ENCODE results near the gene CHID1. TPM values are rescaled to one million over a fixed set of nuclear protein-coding genes. Genes with fewer than 3 reads are reported as not detected.
A peak's percentile ranks its signal among the peaks of the same experiment; 100 is the strongest.

Gene CHID1
- total and polyA plus RNA-seq, 7 experiments from 2014 or later, result 30.8 to 61.0 (median 55.3) TPM

GRCh38 chr11:824942-825341 is 85.7 kb downstream of the CHID1 start:
- Histone ChIP-seq H3K4me1 (ENCODE audit: control insufficient read depth in 2 of 2, insufficient read depth in 2 of 2, low read length in 2 of 2) (peaks cover 23 to 37% of the 10 kb centered on the region in 2 donors), H3K27ac (ENCODE audit: low read depth, low read length) (no peak overlapping the region), H3K4me3 (ENCODE audit: low read length) (no peak overlapping the region), H3K27me3 (ENCODE audit: control insufficient read depth in 2 of 2, insufficient read depth in 2 of 2, low read length in 2 of 2) (peaks cover 0 to 10% of the 10 kb centered on the region in 2 donors), H3K36me3 (ENCODE audit: control insufficient read depth in 2 of 3, insufficient read depth in 3 of 3, low read length in 3 of 3) (peaks cover 0 to 51% (median 0%) of the 10 kb centered on the region in 3 experiments), H3K9me3 (ENCODE audit: control insufficient read depth in 2 of 3, low read length in 3 of 3) (no peaks in the 10 kb centered on the region)
- ChIA-PET CTCF (no interaction called here), POLR2A (interaction anchor here (1.0 to 6.7 kb wide), 2 partner anchors 9 to 18 kb away, joined by 3 to 32 read pairs; partner anchors contain the start of genes POLR2L and TSPAN4)
- Mint-ChIP-seq H3K4me1 (peaks cover 0 to 45% (median 34%) of the 10 kb centered on the region in 7 donors), H3K27ac (no peak overlapping the region), H3K4me3 (peak overlapping the region in 2 of 10 donors; percentile 12 to 17), H3K27me3 (peaks cover 11 to 26% (median 16%) of the 10 kb centered on the region in 5 donors), H3K9me3 (peaks cover 0 to 3% (median 0%) of the 10 kb centered on the region in 11 donors), H3K36me3 (peaks cover 0 to 9% (median 3%) of the 10 kb centered on the region in 5 donors)
- DNase-seq, result no peak
- intact Hi-C loops (cut with micrococcal nuclease), result no loop called here
- ATAC-seq, result no peak

- no peak overlapping the region for H3K27ac Mint-ChIP-seq
- Histone ChIP-seq H3K27me3 (ENCODE audit: control insufficient read depth in 2 of 2, insufficient read depth in 2 of 2, low read length in 2 of 2) (peaks cover 0 to 5% of the 10 kb centered on the region in 2 donors), H3K4me1 (ENCODE audit: control insufficient read depth in 2 of 2, insufficient read depth in 2 of 2, low read length in 2 of 2) (peaks cover 17 to 32% of the 10 kb centered on the region in 2 donors), H3K36me3 (ENCODE audit: control insufficient read depth in 2 of 3, insufficient read depth in 3 of 3, low read length in 3 of 3) (peaks cover 0 to 51% (median 0%) of the 10 kb centered on the region in 3 experiments), H3K4me3 (ENCODE audit: low read length) (no peak overlapping the region), H3K9me3 (ENCODE audit: control insufficient read depth in 2 of 3, low read length in 3 of 3) (no peaks in the 10 kb centered on the region), H3K27ac (ENCODE audit: low read depth, low read length) (no peak overlapping the region)
- ATAC-seq, result no peak
- no peak for DNase-seq
- H3K4me3 Mint-ChIP-seq, result no peak overlapping the region
- H3K4me1 Mint-ChIP-seq, result peaks cover 0 to 39% (median 30%) of the 10 kb centered on the region in 7 donors
- intact Hi-C loops (cut with micrococcal nuclease), result no loop called here
- ChIA-PET POLR2A (no interaction called here), CTCF (no interaction called here)
- H3K27me3 Mint-ChIP-seq, result peaks cover 8 to 20% (median 16%) of the 10 kb centered on the region in 5 donors
- H3K9me3 Mint-ChIP-seq, result peaks cover 0 to 3% (median 0%) of the 10 kb centered on the region in 11 donors
- peaks cover 0 to 9% (median 3%) of the 10 kb centered on the region in 5 donors for H3K36me3 Mint-ChIP-seq
Observed at GRCh38 chr11:824292-824880, 86.2 kb downstream of the CHID1 start.

GRCh38 chr11:823441-824291 is 86.9 kb downstream of the CHID1 start:
- Mint-ChIP-seq H3K27ac (no peak overlapping the region), H3K9me3 (peaks cover 0 to 3% (median 0%) of the 10 kb centered on the region in 11 donors), H3K4me3 (no peak overlapping the region), H3K27me3 (peaks cover 5 to 13% (median 12%) of the 10 kb centered on the region in 5 donors), H3K36me3 (peaks cover 0 to 9% (median 3%) of the 10 kb centered on the region in 5 donors), H3K4me1 (peaks cover 0 to 34% (median 25%) of the 10 kb centered on the region in 7 donors)
- no peaks in the 10 kb centered on the region for H3K9me3 ChIP-seq (ENCODE audit: control insufficient read depth in 2 of 3, low read length in 3 of 3)
- peaks cover 0 to 51% (median 0%) of the 10 kb centered on the region in 3 experiments for H3K36me3 ChIP-seq (ENCODE audit: control insufficient read depth in 2 of 3, insufficient read depth in 3 of 3, low read length in 3 of 3)
- no peak overlapping the region for H3K27ac ChIP-seq (ENCODE audit: low read depth, low read length)
- DNase-seq, result no peak
- intact Hi-C loops (cut with micrococcal nuclease), result no loop called here
- ATAC-seq, result no peak
- H3K27me3 ChIP-seq (ENCODE audit: control insufficient read depth in 2 of 2, insufficient read depth in 2 of 2, low read length in 2 of 2), result peaks cover 0 to 5% of the 10 kb centered on the region in 2 donors
- CTCF ChIA-PET, result interaction anchor here (0.9 kb wide), 1 partner anchor 25 kb away, joined by 3 read pairs; no protein-coding TSS in a partner anchor
- no peak overlapping the region for H3K4me3 ChIP-seq (ENCODE audit: low read length)
- peaks cover 20 to 25% of the 10 kb centered on the region in 2 donors for H3K4me1 ChIP-seq (ENCODE audit: control insufficient read depth in 2 of 2, insufficient read depth in 2 of 2, low read length in 2 of 2)
- POLR2A ChIA-PET, result no interaction called here

GRCh38 chr11:821512-822371 is 88.9 kb downstream of the CHID1 start:
- peaks cover 0 to 51% (median 0%) of the 10 kb centered on the region in 3 experiments for H3K36me3 ChIP-seq (ENCODE audit: control insufficient read depth in 2 of 3, insufficient read depth in 3 of 3, low read length in 3 of 3)
- H3K9me3 ChIP-seq (ENCODE audit: control insufficient read depth in 2 of 3, low read length in 3 of 3), result no peaks in the 10 kb centered on the region
- H3K4me1 ChIP-seq (ENCODE audit: control insufficient read depth in 2 of 2, insufficient read depth in 2 of 2, low read length in 2 of 2), result peaks cover 19 to 21% of the 10 kb centered on the region in 2 donors
- no peaks in the 10 kb centered on the region for H3K27me3 ChIP-seq (ENCODE audit: control insufficient read depth in 2 of 2, insufficient read depth in 2 of 2, low read length in 2 of 2)
- no peak for DNase-seq
- intact Hi-C loops (cut with micrococcal nuclease), result no loop called here
- CTCF ChIA-PET, result no interaction called here
- H3K9me3 Mint-ChIP-seq, result peaks cover 0 to 2% (median 0%) of the 10 kb centered on the region in 11 donors
- H3K36me3 Mint-ChIP-seq, result peaks cover 0 to 9% (median 0%) of the 10 kb centered on the region in 5 donors
- peak overlapping the region in 4 of 9 donors; percentile 8 to 91 (median 50) for H3K27ac Mint-ChIP-seq
- peaks cover 0 to 28% (median 17%) of the 10 kb centered on the region in 7 donors for H3K4me1 Mint-ChIP-seq
- POLR2A ChIA-PET, result interaction anchor here (0.8 to 5.1 kb wide), 7 partner anchors 8 to 1036 kb away, joined by 4 to 79 read pairs (median 28); partner anchors contain the start of genes CD151, CRACR2B, PIDD1 and POLR2L
- peak overlapping the region in 8 of 10 donors; percentile 28 to 92 (median 44) for H3K4me3 Mint-ChIP-seq
- no peak for ATAC-seq
- H3K27me3 Mint-ChIP-seq, result peaks cover 0 to 3% (median 0%) of the 10 kb centered on the region in 5 donors
- H3K4me3 ChIP-seq (ENCODE audit: low read length), result no peak overlapping the region
- no peak overlapping the region for H3K27ac ChIP-seq (ENCODE audit: low read depth, low read length)

DNA sequence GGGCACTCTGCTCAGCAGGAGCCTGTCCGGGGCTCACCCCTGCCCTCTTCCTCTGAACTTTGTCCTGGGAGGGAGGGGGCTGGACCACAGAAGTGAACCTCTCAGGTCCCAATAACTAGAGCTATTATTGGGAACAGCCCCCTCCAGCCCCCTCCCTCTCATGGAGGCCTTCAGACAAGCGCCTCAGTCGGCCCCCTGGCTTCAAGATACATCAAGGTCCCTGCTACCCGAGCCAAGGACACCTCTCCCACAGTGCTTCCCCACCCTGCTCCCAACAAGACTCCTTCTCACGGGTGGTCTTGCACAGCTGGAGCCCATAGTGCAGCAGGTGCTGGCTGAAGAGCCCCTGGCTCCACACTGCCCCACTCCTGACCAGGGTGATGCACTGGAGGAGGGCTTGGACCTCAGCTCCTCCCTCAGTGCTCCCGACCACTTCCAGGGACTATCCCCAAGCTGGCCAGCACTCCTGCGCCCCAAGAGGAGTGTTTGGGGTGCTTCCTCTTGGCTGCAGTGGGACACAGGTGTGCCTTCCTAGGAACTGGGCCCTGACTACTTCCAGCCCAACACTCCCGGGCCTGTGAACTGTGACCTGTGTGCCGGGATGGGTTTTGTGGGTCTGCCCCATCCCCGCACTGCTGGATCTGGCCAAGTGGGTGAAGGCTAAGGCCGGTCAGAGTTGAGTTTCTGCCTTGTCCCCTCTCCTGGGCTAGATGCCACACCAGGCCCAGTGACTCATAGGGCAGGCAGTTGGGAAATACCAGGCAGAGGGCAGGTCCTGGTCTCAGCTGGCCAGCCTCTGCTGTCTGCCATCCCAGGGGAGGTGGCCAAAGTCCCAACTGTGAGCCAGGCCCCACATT is 89.7 kb downstream of the CHID1 start:
- Mint-ChIP-seq H3K4me1 (peaks cover 0 to 24% (median 13%) of the 10 kb centered on the region in 7 donors), H3K36me3 (peaks cover 0 to 9% (median 0%) of the 10 kb centered on the region in 5 donors), H3K4me3 (peak overlapping the region; percentile 82 to 92 (median 86)), H3K9me3 (peaks cover 0 to 2% (median 0%) of the 10 kb centered on the region in 11 donors), H3K27me3 (no peaks in the 10 kb centered on the region), H3K27ac (peak overlapping the region in 7 of 9 donors; percentile 43 to 91 (median 62))
- POLR2A ChIA-PET, result interaction anchor here (0.5 to 5.1 kb wide), 14 partner anchors 9 to 1037 kb away, joined by 3 to 79 read pairs (median 8); partner anchors contain the start of genes CD151, CRACR2B, PIDD1 and POLR2L
- Histone ChIP-seq H3K27me3 (ENCODE audit: control insufficient read depth in 2 of 2, insufficient read depth in 2 of 2, low read length in 2 of 2) (no peaks in the 10 kb centered on the region), H3K9me3 (ENCODE audit: control insufficient read depth in 2 of 3, low read length in 3 of 3) (no peaks in the 10 kb centered on the region), H3K4me1 (ENCODE audit: control insufficient read depth in 2 of 2, insufficient read depth in 2 of 2, low read length in 2 of 2) (peaks cover 12 to 15% of the 10 kb centered on the region in 2 donors), H3K36me3 (ENCODE audit: control insufficient read depth in 2 of 3, insufficient read depth in 3 of 3, low read length in 3 of 3) (peaks cover 0 to 51% (median 0%) of the 10 kb centered on the region in 3 experiments), H3K27ac (ENCODE audit: low read depth, low read length) (peak overlapping the region; percentile 91), H3K4me3 (ENCODE audit: low read length) (peak overlapping the region; percentile 86)
- intact Hi-C loops (cut with micrococcal nuclease), result loop anchor here (1.0 kb wide), 2 partner anchors 9 to 21 kb away; partner anchors contain the start of genes POLR2L (in 1 of the 2) and TSPAN4 (in 1 of the 2)
- ATAC-seq, result no peak
- CTCF ChIA-PET, result no interaction called here
- no peak for DNase-seq

All from naive thymus-derived CD4-positive, alpha-beta T cell (primary cell).